HT1080 (cell line): ENCODE measurements around the gene EIF4G2. TPM values are rescaled to one million over a fixed set of nuclear protein-coding genes. Genes with fewer than 3 reads are reported as not detected.

Source experiments
- DNase-seq: peaks from one replicate; pipeline ENCODE4 v3.0.0-alpha.2; 2015; ENCODE audit warnings: low read depth
- small RNA-seq: library from RNA; depleted of rRNA; stranded (forward); fragments of <200 nt; gene quantifications from one replicate; pipeline ENCODE3, GENCODE V24; 2014
- total RNA-seq: library from RNA; depleted of rRNA; stranded (reverse); fragments of >200 nt; shearing (Covaris generic); gene quantifications from 2 replicates; pipeline ENCODE4 v1.2.3, GENCODE V29; 2014; rRNA removed

The EIF4G2 gene
- total RNA-seq, 1 experiment from 2014 or later: 804 TPM

- no peak for DNase-seq
Observed at GRCh38 chr11:10777806-10778205, 30.9 kb downstream of the EIF4G2 start.

GRCh38 chr11:10777393-10777793 is 31.3 kb downstream of the EIF4G2 start:
- no peak for DNase-seq

- no peak for DNase-seq
Observed at GRCh38 chr11:10774811-10775210, 33.9 kb downstream of the EIF4G2 start.

GRCh38 chr11:10771457-10771856 is 37.3 kb downstream of the EIF4G2 start:
- no peak for DNase-seq

- peak; percentile 30 for DNase-seq
Observed at GRCh38 chr11:10770626-10771254, 38.0 kb downstream of the EIF4G2 start.

GRCh38 chr11:10764412-10764811 is 44.3 kb downstream of the EIF4G2 start:
- no peak for DNase-seq

- no peak for DNase-seq
Observed at GRCh38 chr11:10763766-10764165, 45.0 kb downstream of the EIF4G2 start.

- no peak for DNase-seq
Observed at GRCh38 chr11:10762913-10763421, 45.8 kb downstream of the EIF4G2 start.

- no peak for DNase-seq
Observed at GRCh38 chr11:10762185-10762584, 46.5 kb downstream of the EIF4G2 start.

GRCh38 chr11:10761085-10761698 is 47.5 kb downstream of the EIF4G2 start:
- DNase-seq: no peak

GRCh38 chr11:10758957-10759356 is 49.8 kb downstream of the EIF4G2 start:
- DNase-seq: no peak

GRCh38 chr11:10752486-10752885 is 56.2 kb downstream of the EIF4G2 start:
- DNase-seq: no peak

- DNase-seq: no peak
Observed at GRCh38 chr11:10752061-10752460, 56.7 kb downstream of the EIF4G2 start.

- no peak for DNase-seq
Observed at GRCh38 chr11:10751581-10751940, 57.2 kb downstream of the EIF4G2 start.

GRCh38 chr11:10750838-10751580 is 57.7 kb downstream of the EIF4G2 start, which contains the start of gene CTR9:
Gene CTR9, plus strand, starts transcription at chr11:10751246. Its CDS starts 167 bp downstream, at chr11:10751413.
- DNase-seq: peak; percentile 96

GRCh38 chr11:10749476-10749875 is 59.2 kb downstream of the EIF4G2 start:
- DNase-seq: no peak

GRCh38 chr11:10747733-10748132 is 61.0 kb downstream of the EIF4G2 start:
- DNase-seq: no peak

Small RNAs within 50 kb of the gene (small RNA-seq; reads per million reads assigned to genes)
- gene SNORD97: not detected

Other genes with a start within 250 kb of the EIF4G2 start
- gene LYVE1, start 240.3 kb downstream of the EIF4G2 start, total RNA-seq: not detected in 2 replicates
- 0.02 TPM in 1 of 2 replicates, not detected in the other for gene IRAG1, start 115.2 kb downstream of the EIF4G2 start, total RNA-seq
- 26.4 and 31.0 TPM in 2 replicates for gene CTR9, start 57.7 kb downstream of the EIF4G2 start, total RNA-seq
- gene ZBED5, start 49.1 kb upstream of the EIF4G2 start, total RNA-seq: 18.4 and 32.6 TPM in 2 replicates